Fibroblast of upper back skin (primary cell): ENCODE data around the gene OR2B6.
"Not testable (repeated sequence)": the region's sequence is repeated elsewhere in the genome, so short reads cannot be mapped to it uniquely, and the experiment has no call there.

ENCODE experiments used
- DNase-seq: peaks from one replicate; pipeline ENCODE4 v3.0.0-alpha.2; 2013

Gene OR2B6

DNA sequence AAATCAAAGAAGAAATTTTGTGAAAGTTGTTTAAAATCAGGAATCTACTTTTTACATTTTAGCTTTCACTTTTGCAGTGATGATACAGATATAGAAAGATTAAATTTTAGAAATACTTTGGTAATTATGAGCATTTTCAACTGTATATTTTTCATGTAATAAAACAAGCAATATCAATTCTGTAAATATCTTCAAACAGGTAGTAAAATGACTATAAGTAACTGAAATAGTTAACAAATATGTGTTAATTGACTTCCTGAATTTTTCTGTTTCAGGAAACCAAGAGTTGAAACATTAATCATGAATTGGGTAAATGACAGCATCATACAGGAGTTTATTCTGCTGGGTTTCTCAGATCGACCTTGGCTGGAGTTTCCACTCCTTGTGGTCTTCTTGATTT lies at the start of gene OR2B6:
Gene OR2B6, plus strand, starts transcription at position 301 of the 400 bp plus-strand sequence. Its CDS starts 0 bp downstream, at position 301.
- no peak for DNase-seq

DNA sequence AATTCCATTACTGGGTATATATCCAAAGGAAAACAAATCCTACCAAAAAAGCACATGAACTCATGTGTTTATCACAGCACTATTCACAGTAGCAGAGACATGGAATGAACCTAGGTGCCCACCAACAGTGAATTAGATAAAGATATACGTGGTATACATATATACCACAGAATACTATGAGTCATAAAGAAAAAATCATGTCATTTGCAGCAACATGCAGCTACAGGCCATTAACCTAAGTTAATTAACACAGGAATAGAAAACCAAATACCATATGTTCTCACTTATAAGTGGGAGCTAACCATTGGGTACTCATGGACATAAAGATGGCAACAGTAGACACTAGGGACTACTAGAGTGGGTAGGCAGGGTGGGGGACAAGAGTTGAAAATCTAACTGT lies 49.0 kb upstream of the OR2B6 start:
- no peak for DNase-seq

DNA sequence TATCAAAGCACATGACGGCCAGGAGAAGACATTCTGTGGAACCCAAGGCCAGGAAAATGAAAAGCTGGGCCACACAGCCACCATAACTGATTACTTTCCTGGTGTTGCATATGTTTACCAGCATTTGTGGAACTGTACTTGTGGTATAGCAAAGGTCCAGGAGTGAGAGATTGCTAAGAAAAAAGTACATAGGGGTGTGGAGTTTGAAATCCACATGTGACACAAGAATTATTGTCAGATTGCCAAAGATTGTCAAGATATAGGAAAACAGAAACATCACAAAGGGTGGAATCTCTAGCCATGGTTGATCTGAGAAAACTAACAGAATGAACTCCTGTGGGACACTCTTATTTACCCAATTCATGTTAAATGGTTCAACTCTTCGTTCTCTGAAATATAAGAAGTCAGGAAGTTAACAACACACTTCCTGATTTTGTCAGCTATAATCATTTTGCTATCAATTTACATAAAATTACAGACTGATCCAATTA lies 45.0 kb upstream of the OR2B6 start, which contains the start of gene OR2B2:
Gene OR2B2, minus strand, starts transcription at position 441 of the 491 bp plus-strand sequence. Its CDS starts 77 bp downstream, at position 364.
- DNase-seq: no peak

DNA sequence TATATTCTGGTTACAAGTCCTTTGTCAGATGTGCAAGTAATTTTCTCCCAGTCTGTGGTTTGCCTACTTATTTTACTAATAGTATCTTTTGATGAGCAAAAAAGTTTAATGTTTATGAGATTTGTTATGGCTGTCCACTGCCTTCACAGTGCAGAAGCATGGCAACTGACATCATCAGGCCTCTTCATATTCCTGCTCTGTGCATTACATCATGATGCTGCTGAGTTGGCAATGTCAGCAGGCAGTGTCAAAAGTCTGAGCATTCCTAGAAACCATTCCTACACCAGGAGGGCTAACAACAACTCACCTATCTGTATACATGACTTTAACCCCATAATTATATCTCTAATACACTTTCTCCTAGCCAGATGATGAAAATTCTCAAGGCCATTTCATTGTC lies 34.1 kb upstream of the OR2B6 start:
- no peak for DNase-seq

DNA sequence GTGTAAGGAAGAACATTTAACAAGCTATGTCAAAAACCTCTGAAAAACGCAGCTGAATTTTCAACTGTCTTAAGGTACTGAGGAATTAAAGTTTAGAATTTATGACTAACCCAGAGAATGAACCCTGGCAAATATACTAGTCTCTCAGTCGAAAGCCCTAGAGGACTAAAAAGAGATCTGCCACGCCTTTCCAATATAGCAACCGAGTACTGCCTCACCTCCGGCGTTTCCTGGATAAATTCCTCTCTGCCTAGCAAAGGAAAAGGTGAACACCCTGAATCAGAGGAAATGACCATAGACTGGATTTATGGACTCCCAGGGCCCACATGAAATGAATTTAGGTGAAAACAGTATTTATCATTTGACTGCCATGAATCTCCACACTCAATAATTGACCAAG lies 32.9 kb upstream of the OR2B6 start:
- no peak for DNase-seq

DNA sequence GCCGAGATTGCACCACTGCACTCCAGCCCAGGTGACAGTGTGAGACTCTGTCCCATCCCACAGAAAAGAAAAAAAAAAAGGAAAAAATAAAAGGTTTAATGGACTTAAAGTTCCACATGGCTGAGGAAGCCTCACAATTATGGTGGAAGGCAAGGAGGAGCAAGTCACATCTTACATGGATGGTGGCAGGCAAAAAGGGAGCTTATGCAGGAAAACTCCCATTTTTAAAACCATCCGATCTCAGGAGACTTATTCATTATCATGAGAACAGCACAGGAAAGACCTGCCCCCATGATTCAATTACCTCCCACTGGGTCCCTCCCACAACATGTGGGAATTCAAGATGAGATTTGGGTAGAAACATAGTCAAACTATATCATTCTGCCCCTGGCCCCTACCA lies 29.0 kb upstream of the OR2B6 start:
- not testable (repeated sequence) for DNase-seq

DNA sequence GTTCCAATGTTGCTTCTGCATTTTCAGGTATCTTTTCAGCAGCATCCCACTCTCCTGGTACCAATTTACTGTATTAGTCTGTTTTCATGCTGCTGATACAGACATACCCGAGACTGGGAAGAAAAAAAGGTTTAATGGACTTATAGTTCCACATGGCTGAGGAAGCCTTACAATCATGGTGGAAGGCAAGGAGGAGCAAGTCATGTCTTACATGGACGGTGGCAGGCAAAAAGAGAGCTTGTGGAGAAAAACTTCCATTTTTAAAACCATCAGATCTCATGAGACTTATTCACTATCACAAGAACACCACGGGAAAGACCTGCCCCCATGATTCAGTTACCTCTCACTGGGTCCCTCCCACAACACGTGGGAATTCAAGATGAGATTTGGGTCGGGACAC lies 27.1 kb upstream of the OR2B6 start:
- DNase-seq: not testable (repeated sequence)

DNA sequence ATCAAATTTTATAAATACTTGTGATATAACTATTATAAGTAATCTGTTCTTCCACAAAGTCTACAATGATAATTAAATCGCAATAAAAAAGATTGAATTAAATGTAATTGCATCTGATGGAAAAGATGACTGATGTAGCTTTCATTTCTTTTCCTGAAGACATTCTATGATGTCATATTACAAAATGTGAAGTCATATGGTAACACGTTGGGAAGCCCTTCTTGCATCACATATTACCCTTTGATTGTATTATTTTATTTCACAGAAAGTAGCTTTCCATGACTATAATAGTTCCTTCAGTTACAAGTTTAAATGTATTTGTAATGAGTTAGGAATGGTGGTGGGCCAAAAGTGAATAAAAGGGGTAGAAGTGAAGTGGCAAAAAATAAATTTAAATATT lies 25.8 kb upstream of the OR2B6 start:
- DNase-seq: no peak

DNA sequence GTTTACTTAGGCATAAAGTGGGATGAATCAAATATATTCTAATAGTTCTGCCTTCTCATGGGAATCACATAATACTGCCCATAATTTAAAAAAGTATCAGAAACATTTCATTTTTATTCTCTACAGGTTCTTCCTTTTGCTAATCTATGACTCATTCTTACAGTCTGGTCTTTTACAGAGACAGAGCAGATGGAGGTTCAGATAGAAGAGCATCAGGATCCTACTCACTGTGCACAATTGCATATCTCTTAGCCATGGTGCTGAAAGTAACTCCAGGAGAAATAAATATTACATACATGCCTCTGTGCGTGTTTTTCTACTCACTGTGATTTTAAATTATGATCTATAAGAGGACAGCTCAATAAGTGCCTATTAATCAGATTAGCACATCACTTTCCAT lies 16.3 kb upstream of the OR2B6 start:
- DNase-seq: no peak

DNA sequence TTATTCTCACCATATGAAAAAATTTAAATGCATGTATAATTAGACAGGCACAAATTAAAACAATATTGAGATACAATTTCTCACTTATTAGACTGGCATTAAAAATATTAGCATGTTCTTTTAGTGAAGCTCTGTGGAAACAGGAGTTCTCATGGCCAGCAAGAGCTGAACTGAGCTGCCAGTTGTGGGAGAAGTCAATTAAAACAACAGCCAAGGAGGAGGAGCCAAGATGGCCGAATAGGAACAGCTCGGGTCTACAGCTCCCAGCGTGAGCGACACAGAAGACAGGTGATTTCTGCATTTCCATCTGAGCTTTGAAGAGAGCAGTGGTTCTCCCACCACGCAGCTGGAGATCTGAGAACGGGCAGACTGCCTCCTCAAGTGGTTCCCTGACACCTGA lies 14.0 kb upstream of the OR2B6 start:
- not testable (repeated sequence) for DNase-seq

DNA sequence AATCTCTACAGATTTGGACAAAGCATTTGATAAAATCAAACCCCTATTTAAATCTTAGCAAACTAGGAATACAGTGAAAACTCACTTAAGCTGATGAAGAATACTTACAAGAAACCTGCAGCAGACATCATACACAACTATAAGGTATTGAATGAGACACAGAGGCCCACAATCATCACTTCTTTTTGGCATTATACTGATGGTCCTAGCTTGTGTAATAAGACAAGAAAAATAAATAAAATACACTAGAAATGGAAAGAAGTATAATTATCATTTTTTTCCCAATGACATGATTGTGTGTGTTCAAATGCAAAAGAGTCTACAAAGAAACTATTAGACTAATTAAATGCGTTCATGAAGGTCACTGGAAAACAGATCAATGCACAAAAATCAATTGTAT lies 8.8 kb upstream of the OR2B6 start:
- no peak for DNase-seq

DNA sequence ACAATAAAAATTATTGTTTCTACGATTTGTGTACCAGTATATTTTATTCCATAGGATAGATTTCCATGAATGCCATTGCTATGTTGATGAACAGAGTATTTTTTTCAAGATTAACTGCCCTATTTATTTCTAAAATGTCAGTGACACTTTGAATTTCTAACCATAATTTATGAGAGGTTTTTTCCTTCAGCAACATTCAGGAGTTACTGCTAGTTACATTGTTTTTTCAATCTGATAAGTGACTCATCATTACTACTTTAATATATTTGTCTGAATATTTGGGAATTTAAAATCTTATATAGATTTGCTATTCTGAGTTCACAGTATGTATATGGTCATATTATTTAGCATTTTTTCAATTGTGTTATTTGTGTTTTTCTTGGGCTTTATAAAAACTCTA lies 6.0 kb upstream of the OR2B6 start:
- no peak for DNase-seq

DNA sequence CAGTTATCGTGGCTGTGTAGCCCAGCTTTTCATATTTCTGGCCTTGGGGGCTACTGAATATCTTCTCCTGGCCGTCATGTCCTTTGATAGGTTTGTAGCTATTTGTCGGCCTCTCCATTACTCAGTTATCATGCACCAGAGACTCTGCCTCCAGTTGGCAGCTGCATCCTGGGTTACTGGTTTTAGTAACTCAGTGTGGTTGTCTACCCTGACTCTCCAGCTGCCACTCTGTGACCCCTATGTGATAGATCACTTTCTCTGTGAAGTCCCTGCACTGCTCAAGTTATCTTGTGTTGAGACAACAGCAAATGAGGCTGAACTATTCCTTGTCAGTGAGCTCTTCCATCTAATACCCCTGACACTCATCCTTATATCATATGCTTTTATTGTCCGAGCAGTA lies 475 bp downstream of the OR2B6 start:
- DNase-seq: no peak

DNA sequence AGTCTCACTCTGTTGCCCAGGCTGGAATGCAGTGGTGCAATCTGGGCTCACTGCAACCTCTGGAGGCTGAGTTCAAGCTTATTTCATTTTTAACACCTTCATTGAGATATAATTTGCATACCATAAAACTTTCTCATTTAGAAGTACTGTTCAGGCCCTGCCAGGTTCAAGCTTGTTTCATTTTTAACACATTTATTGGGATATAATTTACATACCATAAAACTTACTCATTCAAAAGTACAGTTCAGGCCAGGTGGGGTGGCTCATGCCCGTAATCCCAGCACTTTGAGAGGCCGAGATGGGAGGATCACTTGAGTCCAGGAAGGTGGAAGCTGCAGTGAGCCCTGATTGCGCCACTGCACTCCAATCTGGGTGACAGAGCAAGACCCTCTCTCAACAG lies 5.5 kb downstream of the OR2B6 start:
- no peak for DNase-seq

DNA sequence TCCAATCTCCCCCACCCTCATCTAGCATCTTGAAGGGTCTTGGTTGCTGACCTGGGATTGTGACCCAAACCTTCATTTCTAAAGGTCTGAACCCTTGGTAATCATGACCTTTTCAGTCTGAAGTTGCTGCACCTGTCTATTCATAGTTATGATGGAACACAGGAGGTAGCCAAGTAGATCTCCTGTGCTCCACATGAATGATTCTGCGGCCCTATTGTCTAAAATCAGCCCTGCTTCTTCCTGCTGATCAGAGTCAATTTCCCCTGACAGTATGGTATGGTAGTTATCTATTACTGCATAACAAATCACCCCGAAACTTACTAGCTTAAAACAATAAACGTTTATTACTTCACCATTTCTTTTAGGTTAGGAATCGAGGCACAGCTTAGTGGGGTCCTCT lies 9.0 kb downstream of the OR2B6 start:
- no peak for DNase-seq

DNA sequence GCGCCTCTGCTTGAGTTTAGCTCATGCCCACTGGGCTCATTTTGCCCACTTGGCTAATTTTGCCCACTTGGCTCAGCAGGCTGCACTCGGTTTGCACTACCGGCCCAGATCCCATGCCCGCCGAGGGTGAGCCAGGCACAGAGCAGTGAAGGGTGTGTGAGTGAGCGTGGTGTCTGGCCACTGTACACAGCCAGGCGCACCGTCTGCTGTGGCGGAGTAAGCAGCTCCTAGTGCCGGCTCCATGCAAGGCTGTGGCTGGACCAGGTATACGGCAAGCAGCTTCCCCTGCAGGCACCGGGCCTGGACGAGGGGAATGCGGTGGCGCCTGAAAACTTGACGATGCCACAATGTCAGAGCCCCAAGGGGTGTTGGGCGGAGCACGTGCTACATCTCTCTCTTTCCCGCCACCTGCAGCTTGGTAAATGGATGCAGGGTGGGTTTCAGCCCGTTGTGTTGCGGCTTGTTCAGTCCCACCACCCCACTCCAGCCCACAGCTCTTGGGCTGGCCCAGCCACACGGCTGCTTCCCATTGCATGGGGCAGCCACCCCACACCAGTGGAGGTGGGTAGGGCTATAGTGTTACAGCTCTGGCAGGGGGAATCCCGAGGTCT lies 9.9 kb downstream of the OR2B6 start:
- no peak for DNase-seq

DNA sequence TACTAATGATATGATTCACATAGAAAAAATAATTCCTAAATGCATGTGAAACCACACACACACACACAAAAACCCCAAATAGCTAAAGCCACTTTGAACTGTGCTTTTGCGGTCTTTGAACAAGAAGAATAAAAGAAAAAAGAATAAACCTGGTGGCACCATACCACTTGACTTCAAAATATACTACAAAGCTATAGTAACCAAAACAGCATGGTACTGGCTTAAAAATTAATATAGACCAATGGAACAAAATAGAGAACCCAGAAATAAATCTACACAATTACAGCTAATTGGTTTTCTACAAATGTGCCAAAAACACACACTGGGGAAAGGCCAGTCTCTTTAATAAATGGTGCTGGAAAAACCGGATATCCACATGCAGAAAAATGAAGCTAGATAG lies 13.4 kb downstream of the OR2B6 start:
- DNase-seq: no peak

DNA sequence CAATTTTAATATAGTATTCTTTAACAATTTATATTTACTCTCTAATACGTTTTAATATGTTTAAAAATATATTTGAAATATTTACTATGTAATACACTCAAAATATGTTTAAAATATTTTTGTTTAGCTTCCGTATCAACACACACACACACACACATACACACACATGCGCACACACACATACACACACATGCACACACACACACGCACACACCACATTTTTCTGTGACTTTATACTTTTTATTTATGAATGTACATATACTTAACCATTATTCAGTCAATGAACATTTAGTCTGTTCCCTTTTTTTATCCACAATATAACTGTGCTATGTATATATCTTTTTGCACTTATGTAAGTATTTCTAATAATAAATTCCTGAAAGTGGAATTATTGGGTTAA lies 15.7 kb downstream of the OR2B6 start:
- no peak for DNase-seq

DNA sequence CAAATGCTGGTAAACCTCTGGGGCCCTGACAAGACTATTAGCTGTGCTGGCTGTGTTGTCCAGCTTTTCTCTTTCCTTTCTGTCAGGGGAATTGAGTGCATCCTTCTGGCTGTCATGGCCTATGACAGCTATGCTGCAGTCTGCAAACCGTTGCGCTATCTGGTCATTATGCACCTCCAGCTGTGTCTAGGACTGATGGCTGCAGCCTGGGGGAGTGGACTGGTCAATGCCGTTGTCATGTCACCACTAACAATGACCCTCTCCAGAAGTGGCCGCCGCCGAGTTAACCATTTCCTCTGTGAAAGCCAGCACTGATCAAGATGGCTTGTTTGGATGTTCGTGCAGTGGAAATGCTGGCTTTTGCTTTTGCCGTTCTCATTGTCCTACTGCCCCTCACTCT lies 20.3 kb downstream of the OR2B6 start:
- no peak for DNase-seq

DNA sequence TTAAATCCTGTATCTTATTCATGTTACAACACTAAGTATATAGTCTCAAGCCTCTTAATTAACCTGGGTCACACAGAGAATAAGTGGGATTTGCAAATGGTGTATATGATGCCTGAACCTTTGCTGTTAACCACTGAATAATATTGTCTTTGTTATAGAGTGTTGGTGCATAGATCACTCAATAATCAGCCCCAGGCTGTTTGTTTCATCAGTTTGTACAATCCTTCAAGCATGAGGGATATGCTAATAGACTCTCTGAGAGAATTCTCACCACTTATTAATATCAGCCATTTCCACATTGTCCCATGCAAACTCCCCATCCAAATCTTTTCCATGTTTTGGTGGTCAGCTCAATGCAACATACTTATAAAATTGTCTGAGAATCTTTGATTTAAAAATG lies 21.7 kb downstream of the OR2B6 start:
- no peak for DNase-seq

DNA sequence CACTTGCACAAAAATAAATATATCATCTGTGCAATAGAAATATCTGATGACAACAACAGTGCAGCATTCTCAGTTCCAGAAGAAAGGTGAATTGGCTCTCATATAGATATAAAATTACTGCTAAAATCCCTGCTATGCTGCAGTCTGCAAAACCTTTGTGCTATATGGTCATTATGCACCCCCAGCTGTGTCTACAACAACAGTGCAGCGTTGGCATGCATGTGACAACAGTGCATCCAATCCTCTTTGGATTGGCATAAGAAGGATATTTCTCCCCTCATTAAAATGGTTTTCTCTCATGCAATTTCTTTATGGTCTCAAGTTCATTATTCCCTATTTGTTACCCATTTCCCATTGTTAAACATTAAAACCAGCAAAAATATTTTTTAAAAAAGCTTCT lies 23.1 kb downstream of the OR2B6 start:
- DNase-seq: no peak

DNA sequence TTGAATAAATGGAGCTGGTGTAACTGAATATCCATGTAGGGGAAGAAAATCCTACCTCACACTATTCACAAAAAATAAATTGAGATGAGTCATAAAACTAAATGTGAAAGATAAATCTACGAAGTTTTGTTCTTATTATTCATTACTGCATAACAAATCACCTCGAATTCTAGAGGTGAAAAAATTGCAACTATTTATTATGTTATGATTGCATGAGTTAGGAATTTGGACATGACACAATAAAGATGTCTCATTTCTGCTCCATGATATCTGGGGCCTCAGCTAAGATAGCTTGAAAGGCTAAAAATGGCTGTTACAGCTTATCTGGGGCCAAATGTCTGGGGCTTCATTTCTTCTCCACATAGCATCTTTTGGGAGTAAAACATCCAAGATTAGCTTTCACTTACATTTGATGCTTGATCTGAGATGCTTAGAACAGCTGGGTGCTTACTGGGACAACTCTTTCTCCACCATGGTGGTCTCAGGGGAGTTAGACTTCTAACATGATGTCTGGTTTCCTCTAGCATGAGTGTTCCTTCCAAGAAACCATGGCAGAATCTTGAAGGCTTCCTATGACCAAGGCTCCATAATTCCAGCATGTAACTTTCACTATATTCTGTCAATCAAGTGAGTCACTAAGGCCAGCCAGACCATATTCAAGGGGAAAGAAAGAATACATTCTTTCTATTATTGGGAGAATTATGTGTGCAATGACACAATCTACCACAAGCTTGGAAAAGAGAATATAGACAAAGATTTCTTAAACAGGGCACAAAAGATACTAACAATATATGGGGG lies 30.1 kb downstream of the OR2B6 start:
- DNase-seq: peak; percentile 3

DNA sequence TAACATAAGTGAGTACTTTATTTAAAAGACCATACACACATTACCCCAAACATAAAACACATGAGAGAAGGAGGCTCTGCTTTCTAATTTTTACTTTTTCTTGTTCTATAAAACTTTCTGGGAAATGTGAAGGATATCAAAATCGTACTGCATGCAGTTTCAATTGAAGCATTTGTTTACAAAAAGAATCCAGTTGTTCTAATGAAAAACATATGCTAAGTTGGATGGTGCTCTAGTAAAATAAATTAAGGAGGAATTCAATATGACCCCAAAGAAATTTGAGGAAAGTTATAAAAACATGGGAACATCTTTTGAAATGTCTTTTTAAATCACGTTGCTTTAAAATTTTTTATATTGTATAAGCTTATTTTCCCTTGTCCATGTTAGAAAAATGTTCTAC lies 37.6 kb downstream of the OR2B6 start:
- DNase-seq: no peak

DNA sequence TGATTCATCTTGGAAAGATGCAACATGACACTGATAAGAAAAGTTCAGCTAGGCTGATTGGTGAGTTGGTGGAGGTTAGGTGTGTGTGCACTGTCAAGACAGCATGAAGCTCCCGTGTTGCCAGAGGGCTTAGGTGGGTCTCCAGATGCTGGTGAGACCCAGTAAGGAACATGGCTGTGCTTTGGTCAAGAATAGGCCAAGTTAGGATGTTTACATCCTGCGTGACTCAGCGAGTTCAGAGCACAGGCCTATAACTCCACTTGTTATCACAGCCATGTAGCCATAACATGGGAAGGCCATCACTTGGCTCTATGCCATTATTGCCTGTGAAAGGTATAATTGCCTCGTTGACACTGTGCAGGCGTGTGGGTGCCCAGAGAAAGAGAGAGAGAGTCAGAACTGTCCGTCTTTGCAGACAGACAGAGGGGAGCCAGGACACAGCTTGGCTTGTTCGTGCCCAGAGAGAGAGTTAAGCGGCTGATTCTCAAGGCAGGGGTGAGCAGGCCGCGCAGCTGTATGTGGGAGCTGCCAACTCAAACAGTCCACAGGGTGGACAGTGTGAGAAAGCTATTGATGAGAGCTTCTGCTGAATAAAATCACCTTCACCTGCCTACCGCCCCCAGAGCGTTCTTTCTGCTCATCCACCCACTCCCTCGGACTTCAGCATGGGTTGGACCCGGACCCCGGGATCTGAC lies 43.5 kb downstream of the OR2B6 start:
- no peak for DNase-seq
